ENCODE measurements around the gene LAMB1.
"Not testable (repeated sequence)": the region's sequence is repeated elsewhere in the genome, so short reads cannot be mapped to it uniquely, and the experiment has no call there.

The LAMB1 gene

DNA sequence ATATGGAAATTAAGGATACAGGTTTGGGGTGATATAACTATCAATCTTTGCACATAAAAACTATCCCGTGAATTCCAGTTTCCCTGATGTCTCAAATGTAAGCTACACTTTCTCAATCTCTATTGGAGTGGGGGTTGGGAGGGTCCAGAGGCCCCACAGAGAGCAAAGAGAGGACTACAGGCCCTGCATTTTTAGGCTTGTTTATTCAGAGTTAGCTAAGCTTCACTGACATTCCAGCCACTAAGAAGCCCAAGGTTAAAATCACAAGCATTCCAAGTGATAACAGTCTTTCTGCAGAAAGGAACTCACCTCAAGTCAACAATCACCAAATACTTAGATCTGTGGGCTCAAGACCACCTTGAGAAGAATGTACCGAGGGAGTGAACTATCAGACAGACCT, 31.6 kb upstream of the LAMB1 start:
- no peak for DNase-seq (ENCODE audit: low read depth in 1 of 2, low spot score in 1 of 2)
- Histone ChIP-seq H3K4me3 (replicated peaks; ENCODE audit: insufficient read depth, low read length) (no peak overlapping the region), H3K27me3 (ENCODE audit: insufficient read depth, poor library complexity, severe bottlenecking) (peaks cover 2% of the 10 kb centered on the region), H3K27ac (replicated peaks) (no peak overlapping the region)
- TF ChIP-seq, protein P1, sequence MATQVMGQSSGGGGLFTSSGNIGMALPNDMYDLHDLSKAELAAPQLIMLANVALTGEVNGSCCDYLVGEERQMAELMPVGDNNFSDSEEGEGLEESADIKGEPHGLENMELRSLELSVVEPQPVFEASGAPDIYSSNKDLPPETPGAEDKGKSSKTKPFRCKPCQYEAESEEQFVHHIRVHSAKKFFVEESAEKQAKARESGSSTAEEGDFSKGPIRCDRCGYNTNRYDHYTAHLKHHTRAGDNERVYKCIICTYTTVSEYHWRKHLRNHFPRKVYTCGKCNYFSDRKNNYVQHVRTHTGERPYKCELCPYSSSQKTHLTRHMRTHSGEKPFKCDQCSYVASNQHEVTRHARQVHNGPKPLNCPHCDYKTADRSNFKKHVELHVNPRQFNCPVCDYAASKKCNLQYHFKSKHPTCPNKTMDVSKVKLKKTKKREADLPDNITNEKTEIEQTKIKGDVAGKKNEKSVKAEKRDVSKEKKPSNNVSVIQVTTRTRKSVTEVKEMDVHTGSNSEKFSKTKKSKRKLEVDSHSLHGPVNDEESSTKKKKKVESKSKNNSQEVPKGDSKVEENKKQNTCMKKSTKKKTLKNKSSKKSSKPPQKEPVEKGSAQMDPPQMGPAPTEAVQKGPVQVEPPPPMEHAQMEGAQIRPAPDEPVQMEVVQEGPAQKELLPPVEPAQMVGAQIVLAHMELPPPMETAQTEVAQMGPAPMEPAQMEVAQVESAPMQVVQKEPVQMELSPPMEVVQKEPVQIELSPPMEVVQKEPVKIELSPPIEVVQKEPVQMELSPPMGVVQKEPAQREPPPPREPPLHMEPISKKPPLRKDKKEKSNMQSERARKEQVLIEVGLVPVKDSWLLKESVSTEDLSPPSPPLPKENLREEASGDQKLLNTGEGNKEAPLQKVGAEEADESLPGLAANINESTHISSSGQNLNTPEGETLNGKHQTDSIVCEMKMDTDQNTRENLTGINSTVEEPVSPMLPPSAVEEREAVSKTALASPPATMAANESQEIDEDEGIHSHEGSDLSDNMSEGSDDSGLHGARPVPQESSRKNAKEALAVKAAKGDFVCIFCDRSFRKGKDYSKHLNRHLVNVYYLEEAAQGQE (IDR thresholded peaks at IDR 0.05; ENCODE audit: insufficient replicate concordance, low read depth): no peak

DNA sequence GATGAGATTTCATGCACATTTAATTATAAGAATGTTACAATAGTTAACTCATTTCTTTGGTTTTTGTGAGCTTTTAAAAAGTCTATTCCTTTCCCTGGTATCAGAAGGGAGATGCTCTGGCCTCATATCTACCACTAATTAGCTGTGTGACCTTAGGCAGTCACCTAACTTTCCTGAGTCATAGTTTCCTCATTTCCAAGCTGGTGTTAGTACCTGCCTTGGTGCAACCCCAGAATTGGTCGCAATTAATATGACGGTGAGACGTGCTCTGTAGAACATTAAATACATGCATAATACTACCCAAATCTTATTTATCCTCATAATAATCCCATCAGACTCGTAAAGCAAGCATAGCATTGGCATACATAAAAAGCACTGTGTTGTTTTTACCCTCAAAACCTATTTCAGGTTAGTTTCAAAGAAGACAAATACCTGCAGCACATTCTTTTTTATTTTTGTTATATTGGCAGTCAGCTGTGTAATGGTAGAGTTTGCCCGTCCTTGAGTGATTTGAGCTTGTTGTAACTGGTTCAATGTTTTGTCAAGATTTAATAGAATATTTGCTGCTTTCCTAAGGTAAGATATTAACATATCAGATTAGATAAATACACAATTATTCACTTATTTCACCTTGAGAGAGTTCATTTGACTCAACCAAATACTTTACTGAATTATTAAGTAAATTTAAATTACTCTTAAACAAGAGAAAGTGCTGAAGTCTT, 31.0 kb upstream of the LAMB1 start:
- TF ChIP-seq SPI1 (IDR thresholded peaks at IDR 0.05; ENCODE audit: borderline replicate concordance, low read depth): no peak
- Histone ChIP-seq H3K4me3 (replicated peaks; ENCODE audit: insufficient read depth, low read length) (no peak overlapping the region), H3K27ac (replicated peaks) (no peak overlapping the region), H3K27me3 (ENCODE audit: insufficient read depth, poor library complexity, severe bottlenecking) (peaks cover 2% of the 10 kb centered on the region)
- DNase-seq (ENCODE audit: low read depth in 1 of 2, low spot score in 1 of 2): no peak

DNA sequence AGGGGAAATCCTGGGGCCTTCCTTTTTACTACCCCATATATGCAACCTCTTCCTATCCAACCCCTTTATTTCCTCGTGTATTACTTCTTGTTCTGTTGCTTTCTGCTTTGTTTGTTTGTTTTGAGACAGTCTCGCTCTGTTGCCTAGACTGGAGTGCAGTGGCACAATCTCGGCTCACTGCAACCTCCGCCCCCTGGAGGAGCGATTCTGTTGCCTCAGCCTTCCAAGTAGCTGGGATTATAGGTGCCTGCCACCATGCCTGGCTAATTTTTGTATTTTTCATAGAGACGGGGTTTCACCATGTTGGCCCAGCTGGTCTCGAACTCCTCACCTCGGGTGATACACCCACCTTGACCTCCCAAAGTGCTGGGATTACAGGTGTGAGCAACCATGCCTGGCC, 30.3 kb upstream of the LAMB1 start:
- H3K27ac ChIP-seq (replicated peaks); H3K27me3 ChIP-seq (ENCODE audit: insufficient read depth, poor library complexity, severe bottlenecking); DNase-seq (ENCODE audit: low read depth in 1 of 2, low spot score in 1 of 2); H3K4me3 ChIP-seq (replicated peaks; ENCODE audit: insufficient read depth, low read length): not testable (repeated sequence)

DNA sequence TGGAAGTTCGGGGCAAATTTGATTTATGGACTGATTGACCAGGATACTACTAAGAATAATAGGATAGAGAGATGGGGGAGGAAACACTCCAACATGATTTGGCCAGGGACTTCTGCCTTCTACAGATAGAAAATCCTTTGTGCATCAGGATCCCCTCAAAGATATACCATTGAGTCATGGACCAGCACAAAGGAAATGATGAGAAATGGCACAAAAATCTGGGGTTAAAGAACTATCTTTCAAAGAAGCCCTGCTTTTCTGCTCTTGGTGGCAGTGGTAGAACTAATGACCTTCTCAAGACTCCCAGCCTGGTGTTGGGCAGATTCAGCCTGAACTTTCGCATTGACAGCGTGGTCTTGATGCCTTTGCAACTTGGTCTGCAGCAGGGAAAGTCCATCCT, 27.6 kb upstream of the LAMB1 start:
- H3K4me3 ChIP-seq (replicated peaks; ENCODE audit: insufficient read depth, low read length): no peak overlapping the region
- DNase-seq (ENCODE audit: low read depth in 1 of 2, low spot score in 1 of 2): no peak
- no peak overlapping the region for H3K27ac ChIP-seq (replicated peaks)
- peaks cover 2% of the 10 kb centered on the region for H3K27me3 ChIP-seq (ENCODE audit: insufficient read depth, poor library complexity, severe bottlenecking)
- TF ChIP-seq POLR2AphosphoS5 (IDR thresholded peaks at IDR 0.05; ENCODE audit: low read depth): no peak
- TF ChIP-seq, protein P2, sequence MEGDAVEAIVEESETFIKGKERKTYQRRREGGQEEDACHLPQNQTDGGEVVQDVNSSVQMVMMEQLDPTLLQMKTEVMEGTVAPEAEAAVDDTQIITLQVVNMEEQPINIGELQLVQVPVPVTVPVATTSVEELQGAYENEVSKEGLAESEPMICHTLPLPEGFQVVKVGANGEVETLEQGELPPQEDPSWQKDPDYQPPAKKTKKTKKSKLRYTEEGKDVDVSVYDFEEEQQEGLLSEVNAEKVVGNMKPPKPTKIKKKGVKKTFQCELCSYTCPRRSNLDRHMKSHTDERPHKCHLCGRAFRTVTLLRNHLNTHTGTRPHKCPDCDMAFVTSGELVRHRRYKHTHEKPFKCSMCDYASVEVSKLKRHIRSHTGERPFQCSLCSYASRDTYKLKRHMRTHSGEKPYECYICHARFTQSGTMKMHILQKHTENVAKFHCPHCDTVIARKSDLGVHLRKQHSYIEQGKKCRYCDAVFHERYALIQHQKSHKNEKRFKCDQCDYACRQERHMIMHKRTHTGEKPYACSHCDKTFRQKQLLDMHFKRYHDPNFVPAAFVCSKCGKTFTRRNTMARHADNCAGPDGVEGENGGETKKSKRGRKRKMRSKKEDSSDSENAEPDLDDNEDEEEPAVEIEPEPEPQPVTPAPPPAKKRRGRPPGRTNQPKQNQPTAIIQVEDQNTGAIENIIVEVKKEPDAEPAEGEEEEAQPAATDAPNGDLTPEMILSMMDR (IDR thresholded peaks at IDR 0.05; ENCODE audit: insufficient read depth, low read length): no peak
- no peak for TF ChIP-seq GABPA (IDR thresholded peaks at IDR 0.05; ENCODE audit: low read depth)
- TF ChIP-seq, protein P1 (IDR thresholded peaks at IDR 0.05; ENCODE audit: insufficient replicate concordance, low read depth): no peak
- TF ChIP-seq SPI1 (IDR thresholded peaks at IDR 0.05; ENCODE audit: borderline replicate concordance, low read depth): no peak

DNA sequence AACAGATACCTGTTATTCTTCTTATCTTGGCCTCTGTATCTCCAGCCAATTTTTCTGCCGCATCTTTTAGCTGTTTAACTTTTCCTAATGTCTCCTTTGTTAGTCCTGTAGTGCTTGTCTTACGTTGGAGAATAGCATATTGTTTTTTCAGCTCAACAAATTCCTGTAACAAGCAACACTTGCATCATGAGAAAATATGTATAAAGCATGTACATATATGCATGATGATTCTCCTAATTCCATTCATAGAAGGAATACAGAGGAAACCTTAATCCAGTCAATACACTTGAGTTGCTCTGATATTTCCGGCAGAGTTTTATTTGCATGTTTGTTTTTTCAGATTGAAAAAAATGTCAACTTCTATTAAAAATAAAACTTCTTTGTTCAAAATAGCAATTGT, 26.1 kb upstream of the LAMB1 start:
- TF ChIP-seq POLR2AphosphoS5 (IDR thresholded peaks at IDR 0.05; ENCODE audit: low read depth) (no peak), SPI1 (IDR thresholded peaks at IDR 0.05; ENCODE audit: borderline replicate concordance, low read depth) (no peak), GABPA (IDR thresholded peaks at IDR 0.05; ENCODE audit: low read depth) (no peak)
- TF ChIP-seq, protein P2 (IDR thresholded peaks at IDR 0.05; ENCODE audit: insufficient read depth, low read length): no peak
- TF ChIP-seq, protein P1 (IDR thresholded peaks at IDR 0.05; ENCODE audit: insufficient replicate concordance, low read depth): no peak
- peaks cover 2% of the 10 kb centered on the region for H3K27me3 ChIP-seq (ENCODE audit: insufficient read depth, poor library complexity, severe bottlenecking)
- H3K4me3 ChIP-seq (replicated peaks; ENCODE audit: insufficient read depth, low read length): no peak overlapping the region
- H3K27ac ChIP-seq (replicated peaks): no peak overlapping the region
- no peak for DNase-seq (ENCODE audit: low read depth in 1 of 2, low spot score in 1 of 2)

Data from HL-60 (cell line).